Liver (tissue), 3 donors: ENCODE data around the gene MPPE1.

Experiments
- ATF3 ChIP-seq: IDR thresholded peaks from 2 replicates; pipeline ENCODE4 v1.6.1; 2016; ENCODE audit warnings: antibody characterized with exemption
- CTCF ChIP-seq: fragments of 150-350 bp; IDR thresholded peaks from 2 replicates; pipeline ENCODE4 v1.5.1; 2017; ENCODE audit warnings: improper control_type of control experiment, low read depth, low read length; ENCODE audit not compliant: missing input control
- EGR1 ChIP-seq, 2 donors: IDR thresholded peaks; 2 replicates each; pipeline ENCODE4 v1.6.1; 2016 to 2018; ENCODE audit warnings: antibody characterized with exemption in 2 of 2, low read depth in 2 of 2
- FOXA1 ChIP-seq: IDR thresholded peaks from 2 replicates; pipeline ENCODE4 v1.6.1; 2016; ENCODE audit warnings: antibody characterized with exemption
- GABPA ChIP-seq, 2 donors: IDR thresholded peaks in 1 of 2; conservative IDR thresholded peaks in 1 of 2; 2 replicates each; pipeline ENCODE4 v1.6.1; 2016; ENCODE audit warnings: antibody characterized with exemption in 2 of 2, mild to moderate bottlenecking in 1 of 2, moderate library complexity in 1 of 2
- REST ChIP-seq: IDR thresholded peaks from 2 replicates; pipeline ENCODE4 v1.6.1; 2016; ENCODE audit warnings: antibody characterized with exemption, mild to moderate bottlenecking
- donor health status: healthy.
- donor health status: healthy.

- TF ChIP-seq CTCF: no peak
- TF ChIP-seq FOXA1: no peak
- no peak for TF ChIP-seq GABPA (IDR thresholded peaks at IDR 0.05 in 1 of 2, conservative IDR thresholded peaks at IDR 0.05 in 1 of 2)
- TF ChIP-seq REST: no peak
- no peak for TF ChIP-seq ATF3
- no peak for TF ChIP-seq EGR1 (IDR thresholded peaks at IDR 0.05; ENCODE audit: low read depth in 2 of 2)
These were observed 58.8 kb downstream of the MPPE1 start for GRCh38 chr18:11849279-11849678.
